Spleen (tissue), 7 donors: ENCODE results near the gene TBC1D8.

Experiments
- POLR2A ChIP-seq, 3 donors: fragments of 450-650 bp; IDR thresholded peaks; one replicate each; pipeline ENCODE4 v1.5.1; 2017; ENCODE audit warnings: antibody characterized with exemption in 3 of 3, mild to moderate bottlenecking in 1 of 3
- TF ChIP-seq, protein P1 (sequence below), 11 experiments: fragments of 200-600 bp in 7 of 11; fragments of 450-650 bp in 4 of 11; sonication (generic) in 4 of 11; IDR thresholded peaks in 8 of 11; conservative IDR thresholded peaks in 3 of 11; 1 replicate in 7 of 11; 2 replicates in 4 of 11; pipeline versions ENCODE4 v1.4.0 to v1.8.0; 2016 to 2021; ENCODE audit warnings: antibody characterized with exemption in 11 of 11, inconsistent platforms in 4 of 11, mild to moderate bottlenecking in 1 of 11
- donor health status: DM: no; HTN: no; CAD: no; lungs with moderate emphysema.
- donor health status: DM: no; HTN: no; CAD: no.
- donor health status: DM: no; HTN: no; CAD: no.

DNA sequence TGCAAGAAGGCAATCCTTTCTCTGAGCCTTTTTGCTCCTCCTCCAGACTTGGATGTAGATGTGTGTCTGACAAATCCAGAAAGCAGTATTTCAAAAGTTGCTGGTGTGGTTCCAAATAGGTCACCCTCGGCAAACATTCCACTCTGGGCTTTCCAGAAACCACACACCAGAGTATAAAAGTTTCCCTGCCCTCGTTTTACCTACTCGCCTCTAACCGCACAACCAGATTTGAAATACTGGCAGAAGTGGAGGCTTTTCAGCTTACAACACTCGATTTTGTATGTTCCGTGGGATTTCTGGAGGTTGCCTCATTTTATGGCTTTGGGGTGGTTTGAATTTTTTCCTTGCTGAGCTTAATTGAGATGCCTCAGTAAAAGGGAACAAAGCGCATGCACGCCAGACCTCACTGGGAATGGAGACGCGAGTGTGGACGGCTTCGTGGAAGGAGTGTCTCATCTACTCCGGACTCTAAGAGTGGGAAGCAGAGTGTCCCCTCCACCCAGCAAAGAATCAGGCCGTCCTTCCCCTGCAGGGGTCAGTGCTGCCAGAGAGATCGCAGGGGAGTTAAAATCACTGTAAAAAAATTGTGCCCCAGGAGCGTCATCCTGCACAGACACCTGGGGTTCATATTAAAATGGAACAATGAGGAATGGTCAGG is 193.1 kb downstream of the TBC1D8 start:
- TF ChIP-seq, protein P1, sequence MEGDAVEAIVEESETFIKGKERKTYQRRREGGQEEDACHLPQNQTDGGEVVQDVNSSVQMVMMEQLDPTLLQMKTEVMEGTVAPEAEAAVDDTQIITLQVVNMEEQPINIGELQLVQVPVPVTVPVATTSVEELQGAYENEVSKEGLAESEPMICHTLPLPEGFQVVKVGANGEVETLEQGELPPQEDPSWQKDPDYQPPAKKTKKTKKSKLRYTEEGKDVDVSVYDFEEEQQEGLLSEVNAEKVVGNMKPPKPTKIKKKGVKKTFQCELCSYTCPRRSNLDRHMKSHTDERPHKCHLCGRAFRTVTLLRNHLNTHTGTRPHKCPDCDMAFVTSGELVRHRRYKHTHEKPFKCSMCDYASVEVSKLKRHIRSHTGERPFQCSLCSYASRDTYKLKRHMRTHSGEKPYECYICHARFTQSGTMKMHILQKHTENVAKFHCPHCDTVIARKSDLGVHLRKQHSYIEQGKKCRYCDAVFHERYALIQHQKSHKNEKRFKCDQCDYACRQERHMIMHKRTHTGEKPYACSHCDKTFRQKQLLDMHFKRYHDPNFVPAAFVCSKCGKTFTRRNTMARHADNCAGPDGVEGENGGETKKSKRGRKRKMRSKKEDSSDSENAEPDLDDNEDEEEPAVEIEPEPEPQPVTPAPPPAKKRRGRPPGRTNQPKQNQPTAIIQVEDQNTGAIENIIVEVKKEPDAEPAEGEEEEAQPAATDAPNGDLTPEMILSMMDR (IDR thresholded peaks at IDR 0.05 in 8 of 11, conservative IDR thresholded peaks at IDR 0.05 in 3 of 11), result no peak
- no peak for TF ChIP-seq POLR2A (IDR thresholded peaks at IDR 0.05)
